Iris pigment epithelial cell (primary cell): ENCODE data around the gene VSIG10L.

Experiments used
- DNase-seq: peaks from one replicate; pipeline ENCODE4 v3.0.0-alpha.2; 2011; ENCODE audit warnings: low read depth

VSIG10L gene

DNA sequence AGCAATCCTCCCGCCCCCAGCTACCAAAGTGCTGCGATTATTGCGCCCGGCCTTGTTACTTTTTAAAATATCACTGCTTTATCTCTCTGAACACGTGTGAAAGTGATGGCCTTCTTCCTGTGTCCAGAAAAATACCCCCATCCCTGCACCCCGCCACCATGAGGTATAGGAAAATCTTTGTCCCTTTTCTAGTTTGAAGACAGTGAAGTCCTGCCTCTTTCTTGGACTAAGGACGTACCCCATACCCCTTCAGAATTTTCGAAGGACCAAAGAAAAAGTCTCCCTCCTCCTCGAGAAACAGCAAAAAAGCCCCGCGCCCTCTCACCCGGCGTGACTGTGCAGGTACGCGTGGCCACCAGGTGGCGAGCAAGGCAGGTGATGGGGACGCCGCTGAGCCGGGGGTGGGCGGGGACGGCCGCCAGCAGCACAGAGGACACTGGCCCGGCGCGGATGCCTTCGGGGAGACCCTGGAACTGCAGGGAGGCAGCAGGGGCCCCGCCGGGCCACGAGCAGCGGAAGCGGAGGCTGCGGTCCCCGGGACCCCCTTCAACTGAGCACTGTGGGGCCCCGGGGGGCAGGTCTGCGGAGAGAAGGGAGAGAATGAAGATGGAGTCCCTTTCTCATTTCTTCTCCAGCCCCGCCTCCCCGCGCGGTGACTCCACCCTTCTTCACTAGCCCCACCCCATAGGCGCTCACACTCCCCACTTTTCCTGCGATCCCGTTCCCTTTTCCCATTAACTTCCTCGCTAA lies 3.2 kb downstream of the VSIG10L start:
- peak; percentile 76 for DNase-seq

- no peak for DNase-seq
These were observed 3.9 kb downstream of the VSIG10L start for GRCh38 chr19:51337861-51338562.

DNA sequence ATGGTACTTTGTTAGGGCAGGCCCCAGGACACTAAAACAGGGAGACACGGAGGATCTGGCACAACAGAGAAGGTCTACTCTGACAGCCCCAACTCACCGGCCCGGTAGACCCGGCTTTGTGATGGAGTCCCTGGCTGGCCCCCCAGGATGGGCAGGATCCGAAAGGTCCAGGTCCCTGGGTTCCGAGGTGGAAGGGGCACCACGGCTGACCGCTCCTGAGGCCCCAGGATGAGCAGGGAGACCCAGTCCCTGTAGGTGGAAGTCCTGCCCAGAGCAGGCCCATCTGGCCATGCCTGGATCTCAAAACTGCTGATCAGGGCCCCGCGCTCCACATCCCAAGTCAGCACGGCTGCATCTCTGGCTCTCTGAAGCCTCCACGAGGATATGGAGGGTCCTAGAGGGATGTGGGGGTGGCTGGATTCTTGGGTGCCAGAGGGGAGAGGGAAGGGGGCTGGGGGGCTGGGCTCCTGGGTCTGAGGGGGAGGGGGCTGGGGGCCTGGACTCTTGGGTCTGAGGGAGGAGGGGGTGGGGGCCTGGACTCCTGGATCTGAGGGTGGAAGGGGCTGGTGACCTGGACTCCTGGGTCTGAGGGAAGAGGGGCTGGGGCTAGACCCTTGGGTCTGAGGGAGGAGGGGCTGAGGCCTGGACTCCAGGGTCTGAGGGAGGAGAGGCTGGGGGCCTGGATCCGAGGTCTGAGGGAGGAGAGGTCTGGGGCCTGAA lies 4.6 kb downstream of the VSIG10L start:
- no peak for DNase-seq

GRCh38 chr19:51333836-51334460 lies 8.0 kb downstream of the VSIG10L start:
- DNase-seq, result no peak

DNA sequence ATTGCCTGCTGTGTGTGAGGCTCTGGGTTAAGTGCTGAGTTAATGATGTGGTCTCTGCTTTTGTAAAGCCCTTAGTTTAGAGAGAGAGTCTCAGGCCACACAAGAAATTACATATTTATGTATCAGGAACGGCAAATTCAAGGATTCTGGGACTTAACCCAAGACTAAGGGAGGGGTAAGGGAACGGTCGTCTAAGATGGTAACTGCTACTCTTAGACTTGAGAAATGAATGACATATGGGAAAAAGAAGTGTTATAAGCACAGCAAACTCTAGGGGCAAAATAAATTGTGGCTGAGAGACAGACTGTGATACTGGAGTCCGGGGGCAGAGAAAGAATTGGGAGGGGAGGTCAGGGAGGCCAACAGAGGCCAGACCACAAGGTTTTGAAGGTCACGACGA lies 10.2 kb downstream of the VSIG10L start:
- no peak for DNase-seq

GRCh38 chr19:51331193-51331592 lies 10.7 kb downstream of the VSIG10L start:
- no peak for DNase-seq

DNA sequence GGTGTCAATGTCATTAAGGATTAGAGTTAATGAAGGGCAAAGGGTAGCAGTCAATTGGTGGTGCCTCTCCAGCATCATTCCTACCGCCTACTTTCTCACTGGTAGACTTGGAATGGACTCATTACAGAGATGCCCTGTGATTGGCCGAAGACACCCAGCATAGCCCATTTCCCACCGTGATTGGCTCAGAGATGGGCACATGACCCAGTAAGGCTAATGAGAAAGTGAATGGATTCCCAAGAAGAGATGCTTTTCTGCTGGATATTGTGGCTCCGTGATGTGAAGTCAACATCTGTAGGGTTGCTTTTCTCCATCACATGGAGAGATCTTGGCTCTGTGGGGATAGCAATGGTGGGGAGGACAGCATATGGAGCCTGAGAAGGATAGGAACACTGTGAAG lies 11.6 kb downstream of the VSIG10L start:
- no peak for DNase-seq

GRCh38 chr19:51329411-51329810 lies 12.5 kb downstream of the VSIG10L start:
- DNase-seq, result no peak

DNA sequence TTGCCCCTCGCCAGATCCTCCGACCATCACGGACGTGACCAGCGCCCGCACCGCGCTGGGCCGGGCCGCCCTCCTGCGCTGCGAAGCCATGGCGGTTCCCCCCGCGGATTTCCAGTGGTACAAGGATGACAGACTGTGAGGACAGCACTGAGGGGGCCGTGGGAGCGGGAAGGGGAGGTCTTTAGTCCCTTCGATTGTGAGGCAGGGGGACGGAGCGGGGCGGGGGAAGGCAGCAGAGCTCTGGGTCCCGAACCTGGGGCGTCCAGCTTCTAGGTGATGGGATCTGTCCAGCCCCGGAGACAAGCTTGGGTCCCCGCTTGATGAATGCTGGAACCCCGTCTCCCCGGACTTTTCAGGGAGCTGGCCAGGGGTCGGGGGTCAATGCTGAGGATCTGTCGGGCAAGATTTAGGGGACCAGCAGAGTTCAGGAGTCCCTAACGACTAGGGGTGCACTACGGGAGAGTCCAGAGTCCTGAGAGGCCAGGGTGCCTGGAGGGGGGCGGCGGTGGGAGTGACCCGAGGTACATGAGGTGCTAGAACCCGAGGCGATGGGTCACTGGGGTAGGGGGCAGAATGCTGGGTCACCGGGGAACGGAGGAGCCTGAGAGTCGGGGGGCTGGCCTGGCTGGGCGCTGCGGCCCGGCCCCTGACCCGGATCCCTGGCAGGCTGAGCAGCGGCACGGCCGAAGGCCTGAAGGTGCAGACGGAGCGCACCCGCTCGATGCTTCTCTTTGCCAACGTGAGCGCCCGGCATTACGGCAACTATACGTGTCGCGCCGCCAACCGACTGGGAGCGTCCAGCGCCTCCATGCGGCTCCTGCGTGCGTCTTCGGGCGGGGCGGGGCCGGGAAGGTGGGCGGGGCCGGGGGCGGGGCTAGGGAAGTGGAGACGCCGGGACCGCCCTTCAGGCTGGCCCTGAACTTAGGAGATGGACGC lies 14.6 kb downstream of the VSIG10L start:
- DNase-seq, result peak; percentile 57

DNA sequence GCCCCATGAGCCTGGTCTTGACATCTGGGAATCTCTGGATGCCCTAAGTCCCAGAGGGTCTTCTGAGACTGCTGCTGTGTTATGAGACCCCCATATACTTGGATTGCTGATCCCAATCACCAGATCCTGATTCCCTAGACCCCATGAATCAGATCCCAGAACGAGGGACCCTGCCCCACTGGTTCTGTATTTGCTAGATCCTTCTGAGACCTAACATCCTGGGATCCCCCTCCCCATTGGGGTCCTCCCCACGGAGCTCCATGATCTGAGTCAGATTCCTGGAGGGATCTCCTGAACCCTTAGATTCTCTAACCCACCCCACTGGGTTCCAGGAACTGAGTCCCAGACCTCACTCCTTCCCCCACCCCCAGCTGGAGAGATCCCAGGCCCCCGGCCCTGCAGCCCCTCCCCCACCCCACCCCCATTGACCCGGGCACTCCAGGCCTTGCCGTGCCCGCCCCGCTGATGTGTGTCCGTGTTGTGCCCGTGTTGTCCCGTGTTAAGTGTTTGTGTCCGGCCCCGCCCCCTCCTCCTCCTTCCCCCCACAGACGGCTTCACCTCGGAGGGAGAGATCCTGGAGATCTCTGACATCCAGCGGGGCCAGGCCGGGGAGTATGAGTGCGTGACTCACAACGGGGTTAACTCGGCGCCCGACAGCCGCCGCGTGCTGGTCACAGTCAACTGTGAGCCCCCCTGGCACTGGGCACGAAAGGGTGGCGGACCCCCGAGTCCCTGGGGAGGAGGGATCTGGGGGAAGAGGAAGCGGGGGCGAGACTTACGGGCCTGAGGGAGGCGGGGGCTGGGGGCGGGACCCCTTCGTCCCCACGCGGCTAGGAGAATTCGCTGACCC lies 15.5 kb downstream of the VSIG10L start:
- no peak for DNase-seq

- no peak for DNase-seq
These were observed 16.6 kb downstream of the VSIG10L start for GRCh38 chr19:51325161-51325976.

DNA sequence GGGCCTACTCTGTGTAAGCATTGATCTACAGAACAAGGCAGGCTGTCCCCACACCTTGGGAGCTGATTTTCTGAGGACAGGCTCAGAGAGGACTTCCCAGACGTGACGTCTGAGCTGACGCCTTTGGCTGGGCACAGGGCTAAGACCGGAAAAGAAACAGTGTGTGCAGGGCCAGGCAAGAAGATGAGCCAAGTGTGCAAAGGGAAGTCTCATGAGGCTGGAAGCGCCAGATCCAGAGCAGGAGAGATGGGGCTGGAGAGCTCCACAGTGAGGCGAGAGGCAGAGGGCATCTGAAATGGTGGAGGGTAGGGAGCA lies 17.8 kb downstream of the VSIG10L start:
- no peak for DNase-seq

- no peak for DNase-seq
These were observed 18.3 kb downstream of the VSIG10L start for GRCh38 chr19:51323481-51324166.

DNA sequence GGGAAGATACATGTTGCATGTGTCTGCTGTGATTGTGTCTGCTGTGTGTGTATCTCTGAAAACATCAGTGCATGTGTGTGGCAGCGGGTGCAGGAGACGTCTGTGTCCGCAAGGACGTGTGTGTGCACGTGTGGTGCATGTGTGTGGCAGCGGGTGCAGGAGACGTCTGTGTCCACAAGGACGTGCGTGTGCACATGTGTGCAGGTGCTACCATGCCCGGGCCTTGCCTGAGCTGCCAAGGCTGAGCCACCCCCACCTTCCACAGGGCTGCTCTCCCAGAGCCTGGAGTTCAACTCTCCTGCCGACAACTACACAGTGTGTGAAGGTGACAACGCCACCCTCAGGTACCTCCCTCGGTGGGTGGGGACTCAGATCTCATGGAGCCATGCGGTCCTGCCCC lies 20.1 kb downstream of the VSIG10L start:
- no peak for DNase-seq

DNA sequence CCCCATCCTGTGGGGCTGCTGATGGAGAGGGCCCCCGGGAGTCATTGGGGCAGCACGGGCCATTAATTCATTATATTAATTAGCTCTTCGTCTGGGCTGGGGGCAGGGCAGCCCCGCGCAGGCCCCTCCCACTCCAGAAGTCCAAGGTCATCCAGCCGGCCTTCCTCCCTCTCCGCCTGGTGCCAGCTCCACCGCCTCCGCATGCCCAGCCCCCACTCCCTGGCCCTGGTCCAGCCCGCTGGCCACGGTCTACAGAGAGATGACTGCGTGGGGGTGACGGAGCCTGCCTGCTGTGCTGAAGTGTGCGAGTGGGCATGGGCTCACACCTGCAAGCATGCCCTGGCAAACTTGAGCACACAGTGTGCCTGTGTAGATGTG lies 21.7 kb downstream of the VSIG10L start:
- DNase-seq, result no peak

GRCh38 chr19:51319649-51320279 lies 22.2 kb downstream of the VSIG10L start:
- DNase-seq, result no peak

DNA sequence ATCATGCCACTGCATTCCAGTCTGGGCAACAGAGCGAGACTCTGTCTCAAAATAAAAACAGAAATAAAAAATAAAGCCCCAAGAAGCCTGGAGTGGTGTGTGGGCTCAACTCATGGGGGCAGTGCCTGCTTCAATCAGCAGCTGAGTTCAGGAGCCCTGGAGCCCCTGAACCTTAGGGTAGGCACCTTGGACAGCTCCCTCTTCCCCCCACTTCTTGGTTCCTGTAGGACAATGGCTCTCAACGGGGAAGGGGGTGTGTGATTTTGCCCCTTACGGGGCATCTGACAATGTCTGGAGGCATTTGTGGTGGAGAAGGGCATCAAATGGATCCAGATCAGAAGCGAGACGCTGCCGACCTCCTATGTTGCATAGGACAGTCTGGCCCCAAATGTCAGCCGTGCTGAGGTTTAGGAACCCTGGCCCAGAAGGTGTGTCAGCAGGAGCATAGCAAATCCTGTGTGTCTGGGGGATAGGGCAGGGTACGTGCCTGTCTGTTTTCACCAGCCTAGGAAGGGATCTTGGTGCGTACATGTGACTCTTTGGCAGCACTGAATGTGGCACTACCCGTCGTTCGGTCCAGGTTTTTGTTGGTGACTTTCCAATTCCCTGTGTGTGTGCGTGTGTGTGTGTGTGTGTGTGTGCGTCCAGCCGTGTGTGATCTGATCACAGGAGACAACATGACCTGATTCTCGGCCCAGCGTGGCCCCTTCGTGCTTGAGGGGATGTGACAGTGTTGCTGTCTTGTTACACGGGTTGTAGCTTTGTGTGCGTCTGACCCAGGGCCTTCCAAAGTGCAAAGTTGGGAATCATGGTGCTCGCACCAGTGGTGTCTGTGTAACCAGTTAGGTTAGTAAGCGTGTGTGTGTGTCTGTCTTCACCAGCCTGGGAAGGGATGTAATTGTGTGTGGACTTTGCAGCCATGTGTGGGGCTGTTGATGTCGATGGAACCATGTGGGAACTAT lies 23.0 kb downstream of the VSIG10L start:
- DNase-seq, result no peak

DNA sequence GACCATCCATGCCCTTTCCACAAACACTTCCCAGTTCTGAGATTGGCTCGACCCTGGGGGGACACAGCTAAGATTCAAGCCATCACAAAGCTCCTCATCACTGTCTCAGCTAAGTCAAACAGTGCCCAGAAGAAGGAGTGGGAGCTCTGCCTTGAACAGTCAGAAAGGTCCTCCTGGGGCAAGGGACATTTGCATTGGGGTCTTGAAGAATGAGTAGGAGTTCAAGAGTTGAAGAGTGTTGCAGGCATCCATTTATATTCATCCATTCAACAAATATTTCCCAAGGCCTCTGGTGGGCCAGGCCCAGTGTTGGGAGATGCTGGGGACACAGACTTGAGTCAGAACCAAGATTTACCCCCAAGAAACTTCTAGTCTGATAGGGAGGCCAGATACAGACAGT lies 24.0 kb downstream of the VSIG10L start:
- no peak for DNase-seq
